Uterus (tissue), 2 donors: Measurements from ENCODE around the gene ARHGEF7.
"Not testable (repeated sequence)": the region's sequence is repeated elsewhere in the genome, so short reads cannot be mapped to it uniquely, and the experiment has no call there.

Source experiments
- POLR2A ChIP-seq, 2 donors: fragments of 450-650 bp; IDR thresholded peaks; one replicate each; pipeline ENCODE4 v1.6.1; 2016; ENCODE audit warnings: antibody characterized with exemption in 2 of 2, mild to moderate bottlenecking in 1 of 2, moderate library complexity in 1 of 2
- TF ChIP-seq, protein P1 (sequence below), 4 experiments: fragments of 200-600 bp in 2 of 4; fragments of 450-650 bp in 2 of 4; sonication (generic) in 2 of 4; IDR thresholded peaks; one replicate each; pipeline ENCODE4 v1.5.1; 2016 to 2019; ENCODE audit warnings: antibody characterized with exemption in 4 of 4, mild to moderate bottlenecking in 2 of 4, moderate library complexity in 1 of 4

DNA sequence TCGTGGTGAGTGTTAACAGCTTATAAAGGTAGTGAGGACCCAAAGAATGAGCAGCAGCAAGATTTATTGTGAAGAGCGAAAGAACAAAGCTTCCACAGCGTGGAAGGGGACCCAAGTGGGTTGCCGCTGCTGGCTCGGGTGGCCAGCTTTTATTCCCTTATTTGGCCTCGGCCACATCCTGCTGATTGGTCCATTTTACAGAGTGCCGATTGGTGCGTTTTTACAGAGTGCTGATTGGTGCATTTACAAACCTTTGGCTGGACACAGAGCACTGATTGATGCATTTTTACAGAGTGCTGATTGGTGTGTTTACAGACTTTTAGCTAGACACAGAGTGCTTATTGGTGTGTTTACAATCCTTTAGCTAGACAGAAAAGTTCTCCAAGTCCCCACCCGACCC is 74.4 kb downstream of the ARHGEF7 start:
- TF ChIP-seq, protein P1, sequence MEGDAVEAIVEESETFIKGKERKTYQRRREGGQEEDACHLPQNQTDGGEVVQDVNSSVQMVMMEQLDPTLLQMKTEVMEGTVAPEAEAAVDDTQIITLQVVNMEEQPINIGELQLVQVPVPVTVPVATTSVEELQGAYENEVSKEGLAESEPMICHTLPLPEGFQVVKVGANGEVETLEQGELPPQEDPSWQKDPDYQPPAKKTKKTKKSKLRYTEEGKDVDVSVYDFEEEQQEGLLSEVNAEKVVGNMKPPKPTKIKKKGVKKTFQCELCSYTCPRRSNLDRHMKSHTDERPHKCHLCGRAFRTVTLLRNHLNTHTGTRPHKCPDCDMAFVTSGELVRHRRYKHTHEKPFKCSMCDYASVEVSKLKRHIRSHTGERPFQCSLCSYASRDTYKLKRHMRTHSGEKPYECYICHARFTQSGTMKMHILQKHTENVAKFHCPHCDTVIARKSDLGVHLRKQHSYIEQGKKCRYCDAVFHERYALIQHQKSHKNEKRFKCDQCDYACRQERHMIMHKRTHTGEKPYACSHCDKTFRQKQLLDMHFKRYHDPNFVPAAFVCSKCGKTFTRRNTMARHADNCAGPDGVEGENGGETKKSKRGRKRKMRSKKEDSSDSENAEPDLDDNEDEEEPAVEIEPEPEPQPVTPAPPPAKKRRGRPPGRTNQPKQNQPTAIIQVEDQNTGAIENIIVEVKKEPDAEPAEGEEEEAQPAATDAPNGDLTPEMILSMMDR (IDR thresholded peaks at IDR 0.05): not testable (repeated sequence)
- TF ChIP-seq POLR2A (IDR thresholded peaks at IDR 0.05): not testable (repeated sequence)
